ENCODE data around the gene ART4.

GRCh38 chr12:14777271-14777670, 66.1 kb downstream of the ART4 start:
- TF ChIP-seq SIN3A (IDR thresholded peaks at IDR 0.05; ENCODE audit: borderline replicate concordance, insufficient read depth, low read depth, low read length) (no peak), CTCF (IDR thresholded peaks at IDR 0.05) (no peak), POLR2AphosphoS5 (IDR thresholded peaks at IDR 0.05; ENCODE audit: low read depth, low read length) (no peak), REST (IDR thresholded peaks at IDR 0.05; ENCODE audit: insufficient read depth in 1 of 2, low read depth in 2 of 2, low read length in 1 of 2) (no peak)

All from Panc1 (cell line).